ENCODE data around the gene TADA1.

DNA sequence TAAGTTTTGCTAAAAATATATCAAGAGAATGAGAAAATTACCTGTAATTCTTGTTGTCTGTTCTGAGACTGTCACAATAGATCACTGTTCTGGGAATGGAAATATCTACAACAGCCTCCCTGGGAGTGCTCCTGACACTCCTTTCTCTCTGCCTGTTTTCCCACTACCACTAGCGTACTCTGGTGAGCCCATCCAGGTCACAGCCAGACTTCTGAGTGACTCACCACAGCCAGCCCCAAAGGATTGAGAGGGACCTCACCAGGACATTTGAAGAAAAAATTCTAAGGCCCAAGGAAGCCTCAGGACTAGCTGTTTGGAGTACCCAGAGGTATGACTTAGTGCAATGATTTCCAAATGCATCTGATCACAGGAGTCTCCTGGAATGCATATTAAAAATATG, 39.0 kb upstream of the TADA1 start:
- no peak for TF ChIP-seq POLR2A (IDR thresholded peaks at IDR 0.05)
- TF ChIP-seq, protein P1, sequence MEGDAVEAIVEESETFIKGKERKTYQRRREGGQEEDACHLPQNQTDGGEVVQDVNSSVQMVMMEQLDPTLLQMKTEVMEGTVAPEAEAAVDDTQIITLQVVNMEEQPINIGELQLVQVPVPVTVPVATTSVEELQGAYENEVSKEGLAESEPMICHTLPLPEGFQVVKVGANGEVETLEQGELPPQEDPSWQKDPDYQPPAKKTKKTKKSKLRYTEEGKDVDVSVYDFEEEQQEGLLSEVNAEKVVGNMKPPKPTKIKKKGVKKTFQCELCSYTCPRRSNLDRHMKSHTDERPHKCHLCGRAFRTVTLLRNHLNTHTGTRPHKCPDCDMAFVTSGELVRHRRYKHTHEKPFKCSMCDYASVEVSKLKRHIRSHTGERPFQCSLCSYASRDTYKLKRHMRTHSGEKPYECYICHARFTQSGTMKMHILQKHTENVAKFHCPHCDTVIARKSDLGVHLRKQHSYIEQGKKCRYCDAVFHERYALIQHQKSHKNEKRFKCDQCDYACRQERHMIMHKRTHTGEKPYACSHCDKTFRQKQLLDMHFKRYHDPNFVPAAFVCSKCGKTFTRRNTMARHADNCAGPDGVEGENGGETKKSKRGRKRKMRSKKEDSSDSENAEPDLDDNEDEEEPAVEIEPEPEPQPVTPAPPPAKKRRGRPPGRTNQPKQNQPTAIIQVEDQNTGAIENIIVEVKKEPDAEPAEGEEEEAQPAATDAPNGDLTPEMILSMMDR (IDR thresholded peaks at IDR 0.05): no peak

Measured in testis (tissue), 2 donors.